GM23338 (cell line): Measurements from ENCODE around the gene TMEM132D. TPM values are rescaled to one million over a fixed set of nuclear protein-coding genes. Genes with fewer than 3 reads are reported as not detected.

Experiments
- ATAC-seq: fragments of 200-7000 bp; cut with Tn5 transposase; 3 replicates; pipeline ENCODE4 v1.9.1; 2020
- DNase-seq: peaks from one replicate; pipeline ENCODE4 v3.0.0-alpha.2; 2015; ENCODE audit warnings: low spot score
- H2AFZ ChIP-seq: fragments of 200-600 bp; sonication (generic); 2 replicates; pipeline ENCODE4 v1.8.0; 2016; ENCODE audit warnings: antibody characterized with exemption, mild to moderate bottlenecking, moderate library complexity
- H3F3A ChIP-seq: fragments of 200-600 bp; sonication (generic); replicated peaks from 2 replicates; pipeline ENCODE4 v1.8.0; 2017; ENCODE audit warnings: antibody characterized with exemption, mixed run types, low read depth
- H3K27ac ChIP-seq: fragments of 200-600 bp; sonication (generic); 2 replicates; pipeline ENCODE4 v1.6.1; 2016; ENCODE audit warnings: low read depth
- H3K27me3 ChIP-seq: fragments of 200-600 bp; sonication (generic); 2 replicates; pipeline ENCODE4 v1.8.0; 2016; ENCODE audit warnings: mild to moderate bottlenecking, mixed run types, moderate library complexity; ENCODE audit not compliant: insufficient read depth
- H3K36me3 ChIP-seq: fragments of 200-600 bp; sonication (generic); 2 replicates; pipeline ENCODE4 v1.8.0; 2016; ENCODE audit warnings: mild to moderate bottlenecking; ENCODE audit not compliant: insufficient read depth
- H3K4me1 ChIP-seq: fragments of 200-600 bp; sonication (generic); 2 replicates; pipeline ENCODE4 v1.8.0; 2016; ENCODE audit warnings: mild to moderate bottlenecking, moderate library complexity; ENCODE audit not compliant: insufficient read depth
- H3K4me2 ChIP-seq: fragments of 200-600 bp; sonication (generic); 2 replicates; pipeline ENCODE4 v1.7.1; 2017; ENCODE audit warnings: mixed run types
- H3K4me3 ChIP-seq: fragments of 200-600 bp; sonication (generic); 2 replicates; pipeline ENCODE4 v1.6.1; 2016; ENCODE audit warnings: mixed run types
- H3K79me2 ChIP-seq: fragments of 200-600 bp; sonication (generic); replicated peaks from 2 replicates; pipeline ENCODE4 v1.8.0; 2017; ENCODE audit warnings: mild to moderate bottlenecking; ENCODE audit not compliant: insufficient read depth
- H3K9me2 ChIP-seq: fragments of 200-600 bp; sonication (generic); 2 replicates; pipeline ENCODE4 v1.8.0; 2017; ENCODE audit not compliant: insufficient read depth
- H4K20me1 ChIP-seq: fragments of 200-600 bp; sonication (generic); replicated peaks from 2 replicates; pipeline ENCODE4 v1.8.0; 2017; ENCODE audit warnings: mild to moderate bottlenecking; ENCODE audit not compliant: insufficient read depth
- H3K27ac Mint-ChIP-seq: 2 replicates; pipeline ENCODE4 v1.8.0; 2020; ENCODE audit warnings: inconsistent platforms, mild to moderate bottlenecking, moderate library complexity, mixed read lengths
- H3K27me3 Mint-ChIP-seq: 3 replicates; pipeline ENCODE4 v1.8.0; 2022; ENCODE audit warnings: low read depth, mild to moderate bottlenecking, moderate library complexity, mixed read lengths, inconsistent platforms; ENCODE audit not compliant: insufficient read depth, poor library complexity
- H3K36me3 Mint-ChIP-seq: 3 replicates; pipeline ENCODE4 v1.8.0; 2021; ENCODE audit warnings: low read depth, mild to moderate bottlenecking, inconsistent platforms, moderate library complexity, mixed read lengths
- H3K4me1 Mint-ChIP-seq: 3 replicates; pipeline ENCODE4 v1.8.0; 2020; ENCODE audit warnings: mild to moderate bottlenecking, inconsistent platforms, mixed read lengths
- H3K4me3 Mint-ChIP-seq: 3 replicates; pipeline ENCODE4 v1.8.0; 2021; ENCODE audit warnings: moderate library complexity, mild to moderate bottlenecking, inconsistent platforms, mixed read lengths
- H3K9me3 Mint-ChIP-seq: 3 replicates; pipeline ENCODE4 v1.8.0; 2020; ENCODE audit warnings: moderate library complexity, mild to moderate bottlenecking, inconsistent platforms, mixed read lengths
- CREB1 ChIP-seq: fragments of 250-450 bp; sonication (Bioruptor Pico); IDR thresholded peaks from 2 replicates; pipeline ENCODE4 v1.5.0; 2020; ENCODE audit warnings: low read depth, mild to moderate bottlenecking, moderate library complexity
- EZH2 ChIP-seq: fragments of 200-600 bp; sonication (generic); IDR thresholded peaks from one replicate; pipeline ENCODE4 v1.8.0; 2017; ENCODE audit warnings: antibody characterized with exemption, mild to moderate bottlenecking, low read depth; ENCODE audit not compliant: unreplicated experiment
- NANOG ChIP-seq: IDR thresholded peaks from 2 replicates; pipeline ENCODE4 v1.6.1; 2016; ENCODE audit warnings: antibody characterized with exemption, borderline replicate concordance
- POLR2AphosphoS5 ChIP-seq: IDR thresholded peaks from 2 replicates; pipeline ENCODE4 v1.6.1; 2016; ENCODE audit warnings: antibody characterized with exemption, low read depth
- ZNF331 ChIP-seq: fragments of 250-450 bp; sonication (Bioruptor Pico); IDR thresholded peaks from 2 replicates; pipeline ENCODE4 v1.5.0; 2020; ENCODE audit warnings: low read depth, mild to moderate bottlenecking, moderate library complexity
- polyA plus RNA-seq: library from polyadenylated mRNA; unstranded; fragments of >200 nt; fragmentation: Nextera tagmentation; extraction: Ambion mirVana; gene quantifications from 2 replicates; pipeline ENCODE4 v1.2.1, GENCODE V29; 2016
- total RNA-seq: library from RNA; depleted of rRNA; stranded (reverse); fragments of >200 nt; shearing (Covaris generic); gene quantifications from 2 replicates; pipeline ENCODE4 v1.2.3, GENCODE V29; 2014
- TF ChIP-seq, protein P1 (sequence below): fragments of 250-450 bp; sonication (Bioruptor Pico); IDR thresholded peaks from 2 replicates; pipeline ENCODE4 v1.5.0; 2020; ENCODE audit warnings: mild to moderate bottlenecking, moderate library complexity
- TF ChIP-seq, protein P2 (sequence below): IDR thresholded peaks from one replicate; pipeline ENCODE4 v1.6.1; 2018; ENCODE audit warnings: antibody characterized with exemption; ENCODE audit not compliant: unreplicated experiment

TMEM132D gene
- total and polyA plus RNA-seq, 2 experiments from 2014 or later = 0.44 to 5.3 TPM

DNA sequence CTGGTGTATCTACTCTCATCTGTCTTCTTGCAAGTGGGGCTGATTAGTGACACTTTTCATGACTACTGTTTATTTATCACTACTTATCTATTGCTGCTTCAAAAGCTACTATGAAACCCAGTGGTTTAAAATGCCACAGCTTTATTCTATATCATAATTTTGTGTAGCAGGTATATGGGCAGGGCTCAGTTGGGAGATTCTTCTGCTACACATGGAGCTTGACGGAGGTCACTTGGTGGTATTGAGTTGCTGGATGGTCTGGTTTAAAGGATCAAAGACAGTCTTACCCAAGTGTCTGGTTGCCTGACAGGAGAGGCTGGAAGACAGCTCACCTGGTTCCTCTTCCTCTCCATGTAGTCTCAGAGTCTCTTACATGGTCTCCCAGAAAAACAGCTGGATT is 222.7 kb downstream of the TMEM132D start (continued):
- TF ChIP-seq, protein P1, sequence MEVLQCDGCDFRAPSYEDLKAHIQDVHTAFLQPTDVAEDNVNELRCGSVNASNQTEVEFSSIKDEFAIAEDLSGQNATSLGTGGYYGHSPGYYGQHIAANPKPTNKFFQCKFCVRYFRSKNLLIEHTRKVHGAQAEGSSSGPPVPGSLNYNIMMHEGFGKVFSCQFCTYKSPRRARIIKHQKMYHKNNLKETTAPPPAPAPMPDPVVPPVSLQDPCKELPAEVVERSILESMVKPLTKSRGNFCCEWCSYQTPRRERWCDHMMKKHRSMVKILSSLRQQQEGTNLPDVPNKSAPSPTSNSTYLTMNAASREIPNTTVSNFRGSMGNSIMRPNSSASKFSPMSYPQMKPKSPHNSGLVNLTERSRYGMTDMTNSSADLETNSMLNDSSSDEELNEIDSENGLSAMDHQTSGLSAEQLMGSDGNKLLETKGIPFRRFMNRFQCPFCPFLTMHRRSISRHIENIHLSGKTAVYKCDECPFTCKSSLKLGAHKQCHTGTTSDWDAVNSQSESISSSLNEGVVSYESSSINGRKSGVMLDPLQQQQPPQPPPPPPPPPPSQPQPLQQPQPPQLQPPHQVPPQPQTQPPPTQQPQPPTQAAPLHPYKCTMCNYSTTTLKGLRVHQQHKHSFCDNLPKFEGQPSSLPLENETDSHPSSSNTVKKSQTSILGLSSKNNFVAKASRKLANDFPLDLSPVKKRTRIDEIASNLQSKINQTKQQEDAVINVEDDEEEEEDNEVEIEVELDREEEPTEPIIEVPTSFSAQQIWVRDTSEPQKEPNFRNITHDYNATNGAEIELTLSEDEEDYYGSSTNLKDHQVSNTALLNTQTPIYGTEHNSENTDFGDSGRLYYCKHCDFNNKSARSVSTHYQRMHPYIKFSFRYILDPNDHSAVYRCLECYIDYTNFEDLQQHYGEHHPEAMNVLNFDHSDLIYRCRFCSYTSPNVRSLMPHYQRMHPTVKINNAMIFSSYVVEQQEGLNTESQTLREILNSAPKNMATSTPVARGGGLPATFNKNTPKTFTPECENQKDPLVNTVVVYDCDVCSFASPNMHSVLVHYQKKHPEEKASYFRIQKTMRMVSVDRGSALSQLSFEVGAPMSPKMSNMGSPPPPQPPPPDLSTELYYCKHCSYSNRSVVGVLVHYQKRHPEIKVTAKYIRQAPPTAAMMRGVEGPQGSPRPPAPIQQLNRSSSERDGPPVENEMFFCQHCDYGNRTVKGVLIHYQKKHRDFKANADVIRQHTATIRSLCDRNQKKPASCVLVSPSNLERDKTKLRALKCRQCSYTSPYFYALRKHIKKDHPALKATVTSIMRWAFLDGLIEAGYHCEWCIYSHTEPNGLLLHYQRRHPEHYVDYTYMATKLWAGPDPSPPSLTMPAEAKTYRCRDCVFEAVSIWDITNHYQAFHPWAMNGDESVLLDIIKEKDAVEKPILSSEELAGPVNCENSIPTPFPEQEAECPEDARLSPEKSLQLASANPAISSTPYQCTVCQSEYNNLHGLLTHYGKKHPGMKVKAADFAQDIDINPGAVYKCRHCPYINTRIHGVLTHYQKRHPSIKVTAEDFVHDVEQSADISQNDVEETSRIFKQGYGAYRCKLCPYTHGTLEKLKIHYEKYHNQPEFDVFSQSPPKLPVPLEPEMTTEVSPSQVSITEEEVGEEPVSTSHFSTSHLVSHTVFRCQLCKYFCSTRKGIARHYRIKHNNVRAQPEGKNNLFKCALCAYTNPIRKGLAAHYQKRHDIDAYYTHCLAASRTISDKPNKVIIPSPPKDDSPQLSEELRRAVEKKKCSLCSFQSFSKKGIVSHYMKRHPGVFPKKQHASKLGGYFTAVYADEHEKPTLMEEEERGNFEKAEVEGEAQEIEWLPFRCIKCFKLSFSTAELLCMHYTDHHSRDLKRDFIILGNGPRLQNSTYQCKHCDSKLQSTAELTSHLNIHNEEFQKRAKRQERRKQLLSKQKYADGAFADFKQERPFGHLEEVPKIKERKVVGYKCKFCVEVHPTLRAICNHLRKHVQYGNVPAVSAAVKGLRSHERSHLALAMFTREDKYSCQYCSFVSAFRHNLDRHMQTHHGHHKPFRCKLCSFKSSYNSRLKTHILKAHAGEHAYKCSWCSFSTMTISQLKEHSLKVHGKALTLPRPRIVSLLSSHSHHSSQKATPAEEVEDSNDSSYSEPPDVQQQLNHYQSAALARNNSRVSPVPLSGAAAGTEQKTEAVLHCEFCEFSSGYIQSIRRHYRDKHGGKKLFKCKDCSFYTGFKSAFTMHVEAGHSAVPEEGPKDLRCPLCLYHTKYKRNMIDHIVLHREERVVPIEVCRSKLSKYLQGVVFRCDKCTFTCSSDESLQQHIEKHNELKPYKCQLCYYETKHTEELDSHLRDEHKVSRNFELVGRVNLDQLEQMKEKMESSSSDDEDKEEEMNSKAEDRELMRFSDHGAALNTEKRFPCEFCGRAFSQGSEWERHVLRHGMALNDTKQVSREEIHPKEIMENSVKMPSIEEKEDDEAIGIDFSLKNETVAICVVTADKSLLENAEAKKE (CRISPR knock-in tag) = no peak
- TF ChIP-seq EZH2 (no peak), POLR2AphosphoS5 (no peak), CREB1 (no peak)
- TF ChIP-seq, protein P2, sequence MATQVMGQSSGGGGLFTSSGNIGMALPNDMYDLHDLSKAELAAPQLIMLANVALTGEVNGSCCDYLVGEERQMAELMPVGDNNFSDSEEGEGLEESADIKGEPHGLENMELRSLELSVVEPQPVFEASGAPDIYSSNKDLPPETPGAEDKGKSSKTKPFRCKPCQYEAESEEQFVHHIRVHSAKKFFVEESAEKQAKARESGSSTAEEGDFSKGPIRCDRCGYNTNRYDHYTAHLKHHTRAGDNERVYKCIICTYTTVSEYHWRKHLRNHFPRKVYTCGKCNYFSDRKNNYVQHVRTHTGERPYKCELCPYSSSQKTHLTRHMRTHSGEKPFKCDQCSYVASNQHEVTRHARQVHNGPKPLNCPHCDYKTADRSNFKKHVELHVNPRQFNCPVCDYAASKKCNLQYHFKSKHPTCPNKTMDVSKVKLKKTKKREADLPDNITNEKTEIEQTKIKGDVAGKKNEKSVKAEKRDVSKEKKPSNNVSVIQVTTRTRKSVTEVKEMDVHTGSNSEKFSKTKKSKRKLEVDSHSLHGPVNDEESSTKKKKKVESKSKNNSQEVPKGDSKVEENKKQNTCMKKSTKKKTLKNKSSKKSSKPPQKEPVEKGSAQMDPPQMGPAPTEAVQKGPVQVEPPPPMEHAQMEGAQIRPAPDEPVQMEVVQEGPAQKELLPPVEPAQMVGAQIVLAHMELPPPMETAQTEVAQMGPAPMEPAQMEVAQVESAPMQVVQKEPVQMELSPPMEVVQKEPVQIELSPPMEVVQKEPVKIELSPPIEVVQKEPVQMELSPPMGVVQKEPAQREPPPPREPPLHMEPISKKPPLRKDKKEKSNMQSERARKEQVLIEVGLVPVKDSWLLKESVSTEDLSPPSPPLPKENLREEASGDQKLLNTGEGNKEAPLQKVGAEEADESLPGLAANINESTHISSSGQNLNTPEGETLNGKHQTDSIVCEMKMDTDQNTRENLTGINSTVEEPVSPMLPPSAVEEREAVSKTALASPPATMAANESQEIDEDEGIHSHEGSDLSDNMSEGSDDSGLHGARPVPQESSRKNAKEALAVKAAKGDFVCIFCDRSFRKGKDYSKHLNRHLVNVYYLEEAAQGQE = no peak

DNA sequence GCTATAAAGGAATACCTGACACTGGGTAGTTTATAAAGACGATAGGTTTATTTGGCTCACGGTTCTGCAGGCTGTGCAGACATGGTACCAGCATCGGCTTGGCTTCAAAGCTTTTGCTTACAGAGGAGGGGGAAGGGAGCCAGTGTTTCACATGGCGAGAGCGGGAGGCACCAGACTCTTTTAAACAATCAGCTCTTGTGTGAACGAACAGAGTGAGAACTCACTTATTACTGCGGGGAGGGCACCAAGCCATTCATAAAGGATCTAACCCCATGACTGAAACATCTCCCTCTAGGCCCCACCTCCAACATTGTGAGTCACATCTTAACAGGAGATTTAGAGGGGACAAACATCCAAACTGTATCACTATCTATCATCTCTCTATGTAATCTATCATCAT is 227.4 kb downstream of the TMEM132D start:
- Histone ChIP-seq H3K4me3 (no peak overlapping the region), H3K4me1 (no peaks in the 10 kb centered on the region), H3K9me2 (no peaks in the 10 kb centered on the region), H3F3A (no peaks in the 10 kb centered on the region), H2AFZ (no peak overlapping the region), H3K27ac (no peak overlapping the region), H4K20me1 (no peaks in the 10 kb centered on the region), H3K27me3 (no peaks in the 10 kb centered on the region), H3K79me2 (no peaks in the 10 kb centered on the region), H3K4me2 (no peak overlapping the region), H3K36me3 (0 out of 2 replicates have a peak, but pooled peaks cover 5% of the 10 kb centered on the region)
- H3K4me1 Mint-ChIP-seq = no peaks in the 10 kb centered on the region
- ATAC-seq (no peak), DNase-seq (no peak)
- peaks cover 97% of the 10 kb centered on the region for H3K9me3 Mint-ChIP-seq
- H3K4me3 Mint-ChIP-seq = no peak overlapping the region
- no peaks in the 10 kb centered on the region for H3K27me3 Mint-ChIP-seq
- H3K36me3 Mint-ChIP-seq = peaks cover 31% of the 10 kb centered on the region
- no peak overlapping the region for H3K27ac Mint-ChIP-seq
- TF ChIP-seq, protein P1 (CRISPR knock-in tag) = no peak
- TF ChIP-seq NANOG (no peak), EZH2 (no peak), ZNF331 (no peak)
